HG02798 (cell line): Measurements from ENCODE around the gene SLC4A1AP.
A peak's percentile ranks its signal among the peaks of the same experiment; 100 is the strongest.
"Not testable (repeated sequence)": the region's sequence is repeated elsewhere in the genome, so short reads cannot be mapped to it uniquely, and the experiment has no call there.

ENCODE experiments used
- ATAC-seq: cut with Tn5 transposase; IDR thresholded peaks from one replicate; pipeline ENCODE4 v1.9.1; 2021; ENCODE audit warnings: mild to moderate bottlenecking; ENCODE audit not compliant: unreplicated experiment, poor library complexity

Gene SLC4A1AP, protein sequence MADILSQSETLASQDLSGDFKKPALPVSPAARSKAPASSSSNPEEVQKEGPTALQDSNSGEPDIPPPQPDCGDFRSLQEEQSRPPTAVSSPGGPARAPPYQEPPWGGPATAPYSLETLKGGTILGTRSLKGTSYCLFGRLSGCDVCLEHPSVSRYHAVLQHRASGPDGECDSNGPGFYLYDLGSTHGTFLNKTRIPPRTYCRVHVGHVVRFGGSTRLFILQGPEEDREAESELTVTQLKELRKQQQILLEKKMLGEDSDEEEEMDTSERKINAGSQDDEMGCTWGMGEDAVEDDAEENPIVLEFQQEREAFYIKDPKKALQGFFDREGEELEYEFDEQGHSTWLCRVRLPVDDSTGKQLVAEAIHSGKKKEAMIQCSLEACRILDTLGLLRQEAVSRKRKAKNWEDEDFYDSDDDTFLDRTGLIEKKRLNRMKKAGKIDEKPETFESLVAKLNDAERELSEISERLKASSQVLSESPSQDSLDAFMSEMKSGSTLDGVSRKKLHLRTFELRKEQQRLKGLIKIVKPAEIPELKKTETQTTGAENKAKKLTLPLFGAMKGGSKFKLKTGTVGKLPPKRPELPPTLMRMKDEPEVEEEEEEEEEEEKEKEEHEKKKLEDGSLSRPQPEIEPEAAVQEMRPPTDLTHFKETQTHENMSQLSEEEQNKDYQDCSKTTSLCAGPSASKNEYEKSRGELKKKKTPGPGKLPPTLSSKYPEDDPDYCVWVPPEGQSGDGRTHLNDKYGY

GRCh38 chr2:27663285-27664153 is at the start of gene SLC4A1AP, which contains the start of gene SUPT7L:
Gene SLC4A1AP, plus strand, starts transcription at chr2:27663889. Its CDS starts 26 bp downstream, at chr2:27663915.
Gene SUPT7L, minus strand, starts transcription at chr2:27663614. Its CDS starts 1,422 bp downstream, at chr2:27662192.
- ATAC-seq = peak; percentile 79

DNA sequence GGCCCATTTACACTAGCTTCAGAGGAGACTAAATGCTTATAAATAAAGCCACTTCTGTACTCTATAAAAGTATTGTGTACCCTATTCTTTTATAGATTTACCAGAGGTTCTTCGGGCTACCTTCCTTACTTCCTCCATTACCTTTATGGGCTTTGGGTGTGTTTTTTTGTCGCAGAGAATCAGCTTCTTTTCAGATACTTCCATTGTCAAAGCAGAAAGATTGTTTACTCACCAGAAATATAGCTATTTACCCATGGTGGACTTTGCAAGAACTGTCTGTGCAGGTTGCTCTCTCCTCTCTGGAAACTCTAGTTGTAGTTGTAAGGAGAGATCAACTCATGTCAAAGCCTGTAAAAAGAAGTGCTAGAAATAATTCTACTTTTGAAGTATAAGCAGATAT is 49.7 kb upstream of the SLC4A1AP start:
- ATAC-seq = no peak

GRCh38 chr2:27615316-27615715 is 48.4 kb upstream of the SLC4A1AP start:
- ATAC-seq = no peak

GRCh38 chr2:27621524-27621923 is 42.2 kb upstream of the SLC4A1AP start:
- ATAC-seq = no peak

- ATAC-seq = no peak
These were observed 40.7 kb upstream of the SLC4A1AP start for GRCh38 chr2:27622921-27623384.

DNA sequence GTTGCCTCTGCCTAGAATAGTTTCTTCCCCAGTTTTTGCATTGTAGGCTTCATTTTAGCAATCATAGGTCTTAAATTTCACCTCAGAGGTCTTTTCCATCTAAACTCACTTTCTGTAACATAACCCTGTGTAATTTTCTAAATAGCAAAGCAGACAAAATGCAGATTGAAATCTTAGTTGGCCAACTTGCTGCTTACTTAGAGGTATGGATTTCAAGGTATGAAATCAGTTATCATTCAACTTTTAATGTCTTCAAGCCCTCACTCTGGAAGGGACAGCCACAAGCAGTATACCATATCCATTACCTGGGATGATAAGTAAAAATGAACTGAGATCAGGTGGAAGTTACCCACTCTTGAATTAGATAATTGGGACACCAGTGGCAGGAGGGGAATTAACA is 38.7 kb upstream of the SLC4A1AP start:
- no peak for ATAC-seq

DNA sequence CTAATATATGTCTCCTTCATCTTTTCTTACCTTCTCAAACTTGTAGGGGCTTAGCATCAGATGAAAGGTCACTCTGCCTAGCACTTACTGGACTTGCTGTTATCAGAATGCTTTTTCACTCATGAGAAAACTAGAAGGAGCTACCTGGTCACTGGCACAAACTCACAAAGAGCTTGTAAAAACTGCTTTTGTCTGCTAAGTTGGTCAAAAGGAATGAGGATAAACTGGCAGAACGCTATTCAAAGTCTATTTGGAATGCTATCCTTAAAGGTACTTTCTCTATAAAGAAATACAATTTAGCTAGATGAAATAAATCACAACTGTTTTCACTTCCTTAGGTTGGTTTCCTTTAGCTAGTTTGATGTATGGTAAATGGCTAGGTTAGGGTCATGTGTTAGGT is 37.4 kb upstream of the SLC4A1AP start:
- not testable (repeated sequence) for ATAC-seq

GRCh38 chr2:27626921-27627320 is 36.8 kb upstream of the SLC4A1AP start:
- not testable (repeated sequence) for ATAC-seq

DNA sequence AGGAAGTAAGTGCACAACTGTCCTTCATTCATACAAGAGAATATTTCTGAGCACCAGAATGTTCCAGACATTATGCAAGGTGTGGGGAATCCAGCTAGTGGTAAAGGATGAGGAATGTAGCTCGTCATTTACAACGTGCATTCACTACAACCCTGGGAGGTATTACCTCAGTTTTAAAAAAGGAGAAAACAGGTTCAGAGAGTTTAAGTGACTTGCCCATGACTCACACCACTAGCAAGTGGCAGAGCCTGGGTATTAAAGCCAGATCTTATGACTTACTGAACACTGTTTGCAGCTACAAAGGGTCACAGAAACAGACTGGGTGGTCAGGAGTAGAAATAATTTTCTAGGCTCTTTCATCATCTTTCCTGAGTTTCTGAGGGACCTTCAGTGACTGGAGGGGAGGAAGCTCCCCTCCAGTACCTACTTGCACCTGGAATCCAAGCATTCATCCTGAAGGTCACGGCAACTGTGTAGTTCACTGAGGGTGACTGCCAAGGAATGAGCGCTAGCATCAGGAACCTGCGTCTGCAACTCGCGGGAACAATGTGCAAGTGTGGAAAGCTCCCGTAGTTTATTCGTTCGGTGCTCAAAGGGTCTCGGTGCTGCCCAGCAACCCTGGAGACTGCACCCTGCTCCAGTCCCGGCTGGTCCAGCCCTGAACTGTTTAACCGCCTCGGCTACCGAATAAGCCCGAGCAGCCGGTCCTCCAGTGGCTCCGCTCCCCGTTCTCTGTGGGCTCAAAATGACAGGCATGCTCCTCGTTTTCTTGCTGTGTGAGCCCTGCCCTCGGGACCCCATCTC is 35.5 kb upstream of the SLC4A1AP start:
- ATAC-seq = peak; percentile 24

- ATAC-seq = peak; percentile 99
These were observed 34.7 kb upstream of the SLC4A1AP start, which contains the start of the genes CCDC121 and GPN1 for GRCh38 chr2:27628767-27629709. Gene CCDC121, minus strand, starts transcription at chr2:27629012. Its CDS starts 1,213 bp downstream, at chr2:27627799. Gene GPN1, plus strand, starts transcription at chr2:27629050. Its CDS starts 9 bp downstream, at chr2:27629059.

DNA sequence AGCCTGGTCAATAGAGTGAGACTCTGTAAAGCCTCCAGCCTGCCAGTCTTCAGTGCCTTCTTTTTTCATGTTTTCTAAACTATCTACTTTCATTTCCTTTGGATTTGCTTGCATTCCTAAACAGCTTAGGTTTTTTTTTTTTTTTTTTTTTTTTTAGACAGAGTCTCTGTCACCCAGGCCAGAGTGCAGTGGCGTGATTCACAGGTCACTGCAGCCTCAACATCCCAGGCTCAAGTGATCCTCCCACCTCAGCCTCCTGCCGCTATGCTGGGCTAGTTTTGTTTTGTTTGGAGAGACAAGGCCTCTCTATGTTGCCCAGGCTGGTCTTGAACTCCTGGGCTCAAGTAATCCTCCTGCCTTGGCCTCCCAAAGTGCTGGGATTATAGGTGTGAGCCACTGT is 33.4 kb upstream of the SLC4A1AP start:
- not testable (repeated sequence) for ATAC-seq

DNA sequence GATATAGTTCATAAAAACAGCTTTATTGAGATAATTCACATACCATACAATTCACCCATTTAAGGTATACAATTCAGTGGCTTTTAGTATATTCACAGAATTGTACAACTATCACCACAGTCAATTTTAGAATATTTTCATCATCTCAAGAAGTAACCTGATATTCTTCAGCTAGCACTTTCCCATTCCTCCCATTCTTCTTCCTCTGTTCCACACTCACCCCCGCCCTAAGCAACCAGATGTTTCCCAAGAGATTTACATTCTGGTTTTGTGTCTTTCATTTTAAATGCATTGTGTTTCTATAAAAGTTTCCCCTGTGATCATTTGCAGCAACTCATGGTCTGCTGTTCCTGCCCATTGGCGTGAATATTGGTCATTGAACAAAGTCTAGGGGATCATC is 29.4 kb upstream of the SLC4A1AP start:
- no peak for ATAC-seq

DNA sequence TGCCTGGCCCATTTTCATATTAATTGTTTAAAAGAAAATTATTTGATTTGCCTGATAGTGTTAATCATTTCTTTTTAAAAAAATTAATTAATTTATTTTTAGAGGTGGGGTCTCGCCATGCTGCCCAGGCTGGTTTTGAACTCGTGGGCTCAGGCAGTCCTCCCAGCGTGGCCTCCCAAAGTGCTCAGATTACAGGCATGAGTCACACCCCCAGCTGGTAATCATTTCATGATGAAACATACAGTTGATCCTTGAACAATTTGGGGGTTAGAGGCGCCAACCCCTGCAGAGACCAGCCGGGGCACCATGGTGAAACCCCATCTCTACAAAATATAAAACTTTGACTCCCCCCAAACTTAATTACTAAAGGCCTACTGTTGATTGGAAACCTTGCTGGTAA is 26.9 kb upstream of the SLC4A1AP start:
- no peak for ATAC-seq

DNA sequence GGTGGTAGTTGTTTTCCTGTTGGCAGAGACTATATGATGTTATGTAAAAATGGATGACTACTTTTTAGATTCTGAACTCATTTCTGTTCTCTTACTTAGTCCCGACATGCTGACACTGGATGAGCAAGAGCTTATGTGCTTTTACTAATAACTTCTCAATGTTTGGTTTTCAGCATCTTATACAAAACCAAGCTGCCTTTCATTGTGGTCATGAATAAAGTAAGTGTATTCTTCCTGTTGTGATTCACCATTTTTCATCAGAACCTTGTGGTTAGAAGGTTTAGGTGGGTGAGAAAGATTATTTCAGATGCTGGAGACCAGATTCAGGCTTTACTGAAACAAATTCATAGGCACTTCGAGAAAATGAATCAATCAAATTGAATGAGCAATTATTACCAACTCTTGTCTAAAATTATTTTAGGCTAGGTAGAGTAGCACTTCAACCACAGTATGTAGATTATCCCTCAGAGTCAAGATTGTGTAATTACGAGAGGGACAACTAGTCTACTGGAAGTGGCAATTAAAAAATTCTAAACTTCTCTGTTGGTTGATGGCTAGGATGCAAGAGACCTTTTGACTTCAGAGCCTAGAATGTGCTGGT is 25.6 kb upstream of the SLC4A1AP start:
- no peak for ATAC-seq

DNA sequence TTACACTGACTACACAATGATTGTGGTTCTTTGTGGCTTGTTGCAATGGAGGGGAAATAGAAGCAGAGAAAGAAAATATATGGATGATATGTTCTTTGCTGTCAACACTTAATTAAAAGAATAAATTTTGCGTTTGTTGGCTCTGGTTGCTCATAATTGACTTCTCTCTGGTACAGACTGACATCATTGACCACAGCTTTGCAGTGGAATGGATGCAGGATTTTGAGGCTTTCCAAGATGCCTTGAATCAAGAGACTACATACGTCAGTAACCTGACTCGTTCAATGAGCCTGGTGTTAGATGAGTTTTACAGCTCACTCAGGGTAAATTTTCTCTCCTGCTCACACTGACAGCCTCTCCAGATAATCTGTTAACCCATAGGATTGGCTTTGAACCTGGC is 25.0 kb upstream of the SLC4A1AP start:
- no peak for ATAC-seq

GRCh38 chr2:27640722-27641245 is 22.9 kb upstream of the SLC4A1AP start:
- ATAC-seq = no peak

DNA sequence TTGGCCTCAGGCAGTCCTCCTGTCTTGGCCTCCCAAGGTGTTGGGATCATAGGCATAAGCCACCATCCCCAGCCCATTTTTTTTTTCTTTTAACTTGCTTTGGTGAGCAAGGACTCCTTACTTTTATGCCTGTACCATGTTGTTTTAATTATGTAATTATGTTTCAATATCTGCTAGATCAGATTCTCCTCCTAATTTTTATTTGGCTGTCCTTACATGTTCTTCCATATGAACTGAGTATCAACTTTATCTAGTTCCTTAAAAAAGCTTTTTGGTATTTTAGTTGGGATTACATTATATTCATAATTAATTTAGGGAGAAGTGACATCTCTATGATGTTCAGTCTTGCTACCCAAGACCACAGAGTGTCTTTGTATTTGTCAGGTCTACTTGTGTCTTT is 18.5 kb upstream of the SLC4A1AP start:
- ATAC-seq = no peak

DNA sequence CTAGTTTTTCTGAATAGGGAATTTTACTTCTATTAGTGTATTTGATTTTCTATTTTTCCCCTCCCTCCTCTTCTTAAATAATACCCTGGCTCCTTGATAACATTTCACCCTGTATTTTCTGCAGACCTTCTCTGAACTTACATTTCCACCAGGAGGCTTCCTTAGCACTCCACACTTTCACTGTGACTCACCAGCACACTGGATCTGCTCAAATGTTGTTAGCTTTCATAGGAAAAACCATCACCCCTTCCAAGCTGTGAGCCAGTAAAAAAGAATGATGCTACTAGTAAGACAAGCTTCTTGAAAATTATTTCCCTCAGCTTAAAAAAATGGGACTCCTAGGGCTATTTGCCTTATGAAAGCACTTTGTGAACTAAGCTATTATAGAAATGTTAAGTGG is 16.4 kb upstream of the SLC4A1AP start:
- ATAC-seq = no peak
